COLO668 (cell line): ENCODE data around the gene TNFRSF18.
"Not testable (repeated sequence)": the region's sequence is repeated elsewhere in the genome, so short reads cannot be mapped to it uniquely, and the experiment has no call there.

Experiments used
- DNase-seq: peaks from one replicate; lab custom pipeline; 2025; ENCODE audit not compliant: unreplicated experiment; lab: John Stamatoyannopoulos, UW

The TNFRSF18 gene

GRCh38 chr1:1206376-1206965 is at the start of gene TNFRSF18:
TNFRSF18 (minus strand) TSS chr1:1206592; CDS start chr1:1206571, 21 bp downstream.
- peak; percentile 74 for DNase-seq

- no peak for DNase-seq
These were observed 49.2 kb upstream of the TNFRSF18 start for GRCh38 chr1:1255611-1256010.

- no peak for DNase-seq
These were observed 48.7 kb upstream of the TNFRSF18 start for GRCh38 chr1:1255078-1255477.

- no peak for DNase-seq
These were observed 48.2 kb upstream of the TNFRSF18 start for GRCh38 chr1:1254667-1254998.

GRCh38 chr1:1253972-1254666 is 47.7 kb upstream of the TNFRSF18 start:
- no peak for DNase-seq

- no peak for DNase-seq
These were observed 46.9 kb upstream of the TNFRSF18 start for GRCh38 chr1:1253314-1253713.

GRCh38 chr1:1250786-1251284 is 44.4 kb upstream of the TNFRSF18 start:
- DNase-seq: peak; percentile 77

- not testable (repeated sequence) for DNase-seq
These were observed 41.9 kb upstream of the TNFRSF18 start for GRCh38 chr1:1248009-1248913.

GRCh38 chr1:1247341-1247913 is 41.0 kb upstream of the TNFRSF18 start:
- no peak for DNase-seq

- no peak for DNase-seq
These were observed 40.4 kb upstream of the TNFRSF18 start, which contains the start of gene C1QTNF12 for GRCh38 chr1:1246577-1247340. C1QTNF12 (minus strand) TSS chr1:1246722; CDS start chr1:1246690, 32 bp downstream.

GRCh38 chr1:1245817-1246576 is 39.6 kb upstream of the TNFRSF18 start:
- DNase-seq: no peak

GRCh38 chr1:1245178-1245816 is 38.9 kb upstream of the TNFRSF18 start:
- no peak for DNase-seq

- no peak for DNase-seq
These were observed 37.9 kb upstream of the TNFRSF18 start for GRCh38 chr1:1244192-1244811.

GRCh38 chr1:1243807-1244191 is 37.4 kb upstream of the TNFRSF18 start:
- no peak for DNase-seq

GRCh38 chr1:1243266-1243660 is 36.9 kb upstream of the TNFRSF18 start:
- no peak for DNase-seq

GRCh38 chr1:1242461-1243265 is 36.3 kb upstream of the TNFRSF18 start:
- DNase-seq: no peak

GRCh38 chr1:1241588-1242219 is 35.3 kb upstream of the TNFRSF18 start:
- no peak for DNase-seq
